DMS79 (cell line): Measurements from ENCODE around the gene ACP1.

ENCODE experiments used
- DNase-seq: peaks from one replicate; lab custom pipeline; 2025; lab: John Stamatoyannopoulos, UW

Gene ACP1

DNA sequence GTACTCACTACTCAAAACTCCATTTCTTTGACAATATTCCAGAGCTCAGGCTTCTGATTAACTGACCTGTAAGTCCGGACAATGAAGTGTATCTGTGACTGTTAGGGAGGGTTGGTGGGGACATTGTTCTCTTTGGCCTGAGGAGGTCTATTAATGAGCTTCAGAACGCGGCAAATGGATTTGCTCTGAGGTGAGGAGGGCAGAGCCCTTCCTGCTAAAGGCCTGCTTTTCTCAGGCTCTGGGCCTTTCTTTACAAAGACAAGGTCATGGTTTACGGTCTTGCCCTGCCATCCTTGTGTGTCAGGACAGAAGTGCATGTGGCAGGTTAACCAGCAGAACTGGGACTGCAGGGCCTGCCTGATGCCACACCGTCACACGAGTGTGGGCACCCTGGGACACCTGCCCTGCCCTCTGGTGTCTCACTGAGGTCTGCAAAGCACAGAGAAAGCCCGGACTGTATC is 15.9 kb downstream of the ACP1 start:
- no peak for DNase-seq

DNA sequence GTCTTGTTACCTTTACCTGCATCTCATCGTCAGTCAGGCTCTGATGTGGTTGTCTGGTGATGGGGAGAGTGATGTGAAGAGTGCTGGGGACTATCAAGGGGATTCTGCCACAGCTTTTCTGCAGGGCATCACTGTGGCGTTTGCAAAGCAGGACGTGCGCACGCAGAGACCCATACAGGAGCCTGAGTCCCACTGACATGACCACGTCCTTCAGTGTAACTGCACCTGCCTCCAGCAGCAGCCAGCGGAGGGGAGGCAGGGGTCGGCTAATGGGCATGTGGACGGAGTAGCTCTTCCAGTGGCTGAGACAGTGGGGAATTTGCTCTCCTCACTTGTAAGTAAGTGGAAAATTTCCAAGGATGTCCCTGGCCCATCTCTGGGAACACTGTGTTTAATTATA is 16.6 kb downstream of the ACP1 start:
- DNase-seq = no peak

DNA sequence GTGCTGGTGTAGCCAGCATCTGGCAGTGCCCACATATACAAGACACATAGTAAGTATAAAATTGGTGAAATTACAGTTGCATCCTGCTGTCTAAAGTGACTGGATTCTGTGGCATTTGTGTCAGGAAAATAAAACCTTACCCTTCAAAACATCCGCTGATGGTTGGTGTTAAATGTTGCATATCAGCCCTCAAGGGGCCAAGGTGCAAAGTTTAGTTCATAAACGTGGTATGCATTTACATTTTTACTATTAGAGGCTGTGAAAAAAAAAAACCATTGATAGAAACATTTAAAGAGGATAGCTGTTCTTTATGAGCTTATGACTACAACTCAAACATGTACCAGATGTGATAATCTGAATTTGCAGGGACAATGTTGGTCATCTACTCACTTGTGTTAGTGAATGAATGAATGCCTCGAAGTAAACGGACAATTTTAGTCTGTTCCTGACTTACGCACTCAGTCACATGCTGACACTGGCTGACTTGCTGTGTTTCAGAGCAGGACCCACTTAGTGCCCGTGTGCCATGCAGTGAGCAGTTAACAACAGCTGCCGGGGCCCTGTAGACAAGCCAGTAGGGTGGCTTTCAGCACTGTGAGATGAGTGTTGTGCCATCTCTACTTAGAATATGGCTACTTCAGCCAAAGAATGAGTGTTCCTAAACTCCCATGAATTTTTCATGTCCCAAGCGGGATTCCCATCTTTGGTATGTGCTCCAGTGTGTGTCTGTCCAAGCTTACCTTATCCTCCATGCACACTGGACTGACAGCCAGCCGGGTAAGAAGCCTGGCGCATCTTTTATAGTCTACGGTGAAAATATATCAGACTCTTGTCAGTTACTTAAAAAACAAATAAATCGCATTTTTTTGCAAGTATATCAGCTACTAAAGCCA is 17.9 kb downstream of the ACP1 start:
- no peak for DNase-seq

DNA sequence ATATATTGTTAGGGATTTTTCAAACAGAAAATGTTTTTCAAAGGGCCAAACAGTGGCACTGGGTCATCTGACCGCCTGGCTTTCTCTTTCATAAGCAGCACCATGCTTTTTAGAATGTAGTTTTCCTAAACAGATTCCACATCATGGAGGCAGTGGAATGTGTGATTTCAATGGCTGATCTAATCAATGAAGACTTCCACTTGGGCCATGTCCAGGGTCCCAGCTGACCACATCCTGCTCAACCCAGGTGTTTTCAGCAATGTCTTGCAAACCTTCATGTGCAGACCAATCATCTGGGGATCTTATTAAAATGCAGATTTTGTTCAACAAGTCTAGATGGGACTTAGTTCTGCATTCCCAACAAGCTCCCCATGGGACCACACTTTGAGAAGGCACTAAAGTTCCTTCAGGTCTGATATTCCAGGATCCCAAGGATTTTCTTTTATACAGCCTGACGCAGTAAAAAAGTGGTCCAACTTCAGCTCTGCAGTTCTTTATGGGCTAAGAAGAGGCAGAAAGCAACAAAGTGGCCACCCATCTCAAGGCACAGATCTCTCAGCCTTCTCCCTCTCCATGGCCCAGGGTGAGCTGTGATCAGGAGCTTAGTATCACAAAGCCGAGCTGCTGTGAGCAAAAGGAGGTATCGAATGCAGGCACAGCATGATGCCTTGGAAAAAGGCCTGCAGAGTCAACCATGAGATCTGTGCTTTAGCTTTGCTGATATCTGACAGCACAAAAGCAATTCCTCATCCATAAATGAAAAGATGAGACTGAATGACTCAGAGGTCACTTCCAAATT is 19.4 kb downstream of the ACP1 start:
- DNase-seq = no peak

DNA sequence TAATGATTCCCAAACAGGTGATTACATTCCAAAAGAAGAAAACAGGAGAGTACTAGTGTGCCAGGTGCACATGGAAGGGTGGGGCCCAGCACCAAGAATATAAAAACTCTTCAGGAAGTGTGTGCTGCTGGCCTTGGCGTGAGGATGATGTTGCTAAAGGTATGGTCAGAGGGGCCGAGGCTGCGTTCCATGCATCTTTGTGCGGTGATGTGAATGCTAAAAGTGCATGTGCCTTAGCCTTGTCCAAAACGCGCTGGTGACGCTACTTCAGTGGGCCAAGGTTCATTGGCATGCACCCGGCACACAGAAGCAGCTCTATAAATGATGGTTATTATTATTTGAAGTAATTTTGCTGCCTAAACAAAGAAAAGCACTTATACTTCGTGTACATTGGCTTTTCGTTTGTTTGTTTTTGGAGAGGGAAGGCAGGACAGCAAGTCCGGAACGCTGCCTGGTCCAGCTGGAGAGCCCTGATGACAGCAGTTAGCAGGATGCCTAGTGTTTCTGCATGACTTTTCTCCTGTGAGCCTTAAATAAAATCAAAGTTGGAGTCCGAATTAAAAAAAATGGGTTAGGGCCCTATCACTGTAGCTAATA is 20.2 kb downstream of the ACP1 start:
- no peak for DNase-seq

DNA sequence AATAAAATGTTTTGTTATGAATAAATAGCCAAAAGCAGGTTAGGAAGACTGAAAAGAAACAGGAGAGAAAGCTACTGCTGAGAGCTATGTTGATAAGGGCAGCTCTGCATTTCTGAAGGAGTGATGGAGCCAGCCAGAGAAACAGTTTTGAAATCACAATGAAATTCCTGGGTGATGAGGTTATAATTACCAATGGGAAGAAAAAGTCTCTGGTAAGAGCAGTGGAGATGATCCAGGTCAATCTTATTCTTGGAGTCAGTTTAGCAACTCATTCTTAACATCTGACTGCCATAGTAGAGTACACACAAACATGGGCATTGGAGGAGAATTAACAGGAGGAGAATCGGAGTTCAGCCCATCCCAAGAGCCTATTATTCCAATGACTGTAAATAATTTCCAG is 20.8 kb downstream of the ACP1 start:
- DNase-seq = no peak

DNA sequence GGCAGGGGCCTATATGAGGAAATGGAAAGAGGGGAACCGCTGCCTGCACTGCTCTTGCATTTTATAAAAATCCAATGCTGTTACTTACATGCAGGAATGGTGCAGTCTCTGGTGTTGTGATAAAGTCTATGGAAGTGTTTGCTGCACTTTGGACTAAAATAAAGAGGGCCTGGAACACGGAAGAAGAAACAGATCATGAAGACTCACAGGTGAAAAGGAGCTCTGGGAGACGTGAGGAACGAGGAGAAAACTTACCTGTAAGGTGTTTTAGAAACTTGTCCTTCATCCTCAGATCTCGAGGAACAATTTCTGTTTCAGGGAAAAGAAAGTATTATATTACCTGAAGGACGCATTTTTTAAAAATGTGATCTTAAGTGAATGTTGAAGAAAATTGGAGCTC is 21.3 kb downstream of the ACP1 start:
- no peak for DNase-seq

DNA sequence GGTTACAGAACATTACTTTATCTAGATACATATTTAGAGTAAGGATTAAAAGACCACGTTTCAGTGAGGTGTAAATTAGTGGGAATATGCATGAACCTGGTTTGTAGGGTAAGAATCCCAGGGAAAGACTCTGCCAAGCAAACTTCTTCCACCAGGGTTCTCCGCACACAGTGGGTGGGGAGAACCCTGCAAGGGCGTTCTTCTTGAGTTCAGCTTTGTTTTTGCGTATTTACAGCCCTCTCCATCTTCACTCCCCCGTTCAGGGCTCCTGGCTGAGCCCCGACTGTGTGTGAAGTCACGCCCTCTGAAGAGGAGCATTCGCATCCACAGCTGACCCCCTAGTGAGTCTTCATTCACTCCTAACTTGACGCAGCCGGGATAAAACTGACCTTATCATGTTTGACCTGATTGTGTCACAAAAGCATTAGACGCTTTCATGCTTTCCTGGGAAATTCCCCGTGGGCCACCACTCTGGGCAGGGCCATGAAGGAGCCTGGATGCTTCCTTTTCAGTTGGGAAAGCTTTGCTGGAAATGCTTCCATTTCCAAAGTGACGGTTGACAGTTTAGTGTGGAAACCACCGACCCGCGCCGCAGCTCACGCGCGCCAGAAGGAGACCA is 22.1 kb downstream of the ACP1 start:
- DNase-seq = no peak

DNA sequence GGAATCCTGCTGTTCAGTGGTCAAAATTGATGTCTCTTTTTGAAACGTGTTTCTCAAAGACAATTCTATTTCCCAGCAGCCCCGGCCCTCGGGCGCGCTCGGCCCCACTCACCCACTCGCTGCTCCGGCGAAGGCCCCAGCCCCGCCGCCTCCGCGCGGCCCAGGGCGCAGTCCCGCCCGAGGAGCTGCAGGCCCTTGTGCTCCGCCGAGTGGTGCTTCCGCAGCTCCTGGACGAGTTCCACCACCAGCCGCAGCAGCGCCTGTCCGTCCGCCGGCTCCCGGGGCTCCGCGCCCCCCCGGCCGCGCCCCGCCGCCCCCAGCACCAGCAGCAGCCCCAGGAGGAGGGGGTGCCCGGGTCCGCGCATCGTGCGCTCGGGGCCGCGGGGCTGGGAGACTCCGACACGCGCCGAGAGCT is 22.7 kb downstream of the ACP1 start:
- peak; percentile 1 for DNase-seq

DNA sequence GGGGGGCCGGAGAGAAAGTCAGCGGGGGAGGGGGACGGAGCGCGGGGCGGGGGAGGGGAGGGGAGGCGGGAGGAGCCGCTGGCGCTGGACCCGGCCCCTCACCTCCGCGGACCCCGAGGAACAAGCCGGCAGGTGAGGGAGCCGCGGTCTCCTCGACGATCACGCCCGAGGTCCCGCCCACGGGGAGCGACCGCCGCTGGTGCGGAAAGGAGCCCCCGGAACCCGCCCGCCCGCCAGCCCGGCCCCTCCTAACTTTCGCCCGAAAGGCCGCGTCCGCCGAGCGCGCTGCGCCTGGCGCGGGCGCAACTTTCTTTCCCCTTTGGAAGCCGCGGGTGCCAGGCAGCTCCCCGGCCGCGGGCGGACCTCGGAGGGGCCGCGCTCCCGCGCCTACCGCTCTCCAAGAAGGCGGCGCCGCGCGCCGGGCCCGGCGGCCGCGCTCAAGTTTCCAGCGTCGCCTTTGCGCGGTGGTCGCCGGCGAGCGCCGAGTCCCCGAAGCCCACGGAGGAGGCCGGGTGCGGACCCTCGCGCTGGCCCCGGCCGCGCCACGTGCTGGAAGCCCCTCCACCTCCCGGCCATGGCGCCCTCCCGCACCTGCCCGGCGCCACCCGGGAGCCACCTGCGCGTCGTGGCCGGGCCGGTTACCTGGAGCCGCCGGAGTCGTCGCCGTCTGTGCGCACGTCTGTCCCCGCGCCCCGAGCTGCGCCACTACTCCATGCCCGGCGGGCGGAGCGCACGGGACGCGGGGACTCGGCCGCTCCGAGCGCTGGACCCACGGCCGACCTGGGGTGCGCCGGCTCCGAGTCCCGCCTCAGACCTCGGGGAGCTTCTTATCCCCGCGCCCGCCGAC is 23.4 kb downstream of the ACP1 start, which contains the start of gene ALKAL2:
Gene ALKAL2 (minus strand): TSS at position 181 of the 847 bp plus-strand sequence. CDS start 256 bp downstream, outside the sequence.
- no peak for DNase-seq

DNA sequence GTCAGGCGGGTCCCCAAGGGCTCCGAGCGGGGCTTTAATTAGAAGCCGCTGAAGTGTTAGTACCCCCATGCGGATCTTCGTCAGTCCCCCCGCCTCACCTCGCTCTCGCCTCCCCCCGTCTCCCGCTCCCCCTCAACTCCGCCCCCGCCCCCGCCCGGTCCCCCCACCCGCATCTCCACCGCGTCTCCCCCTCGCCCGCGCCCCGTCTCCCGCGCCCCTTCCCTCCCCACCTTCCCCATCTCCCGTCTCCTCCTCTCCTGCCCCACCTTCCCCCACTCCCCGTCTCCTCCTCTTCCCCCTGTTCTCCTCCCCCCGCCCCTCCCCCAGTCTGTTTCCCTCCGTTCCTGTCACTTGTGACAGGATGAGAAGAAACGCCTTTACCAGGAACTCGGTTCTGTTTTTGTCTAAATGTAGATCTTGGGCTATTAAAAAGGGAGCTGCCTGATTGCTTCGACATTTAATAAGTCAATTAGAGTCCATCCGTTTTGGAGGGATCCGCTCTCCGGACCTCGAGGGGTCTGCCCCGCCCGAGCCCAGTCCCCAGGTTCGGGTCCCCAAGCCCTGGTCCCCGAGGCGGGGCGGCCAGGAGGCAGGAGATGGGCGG is 24.1 kb downstream of the ACP1 start:
- DNase-seq = peak; percentile 1

DNA sequence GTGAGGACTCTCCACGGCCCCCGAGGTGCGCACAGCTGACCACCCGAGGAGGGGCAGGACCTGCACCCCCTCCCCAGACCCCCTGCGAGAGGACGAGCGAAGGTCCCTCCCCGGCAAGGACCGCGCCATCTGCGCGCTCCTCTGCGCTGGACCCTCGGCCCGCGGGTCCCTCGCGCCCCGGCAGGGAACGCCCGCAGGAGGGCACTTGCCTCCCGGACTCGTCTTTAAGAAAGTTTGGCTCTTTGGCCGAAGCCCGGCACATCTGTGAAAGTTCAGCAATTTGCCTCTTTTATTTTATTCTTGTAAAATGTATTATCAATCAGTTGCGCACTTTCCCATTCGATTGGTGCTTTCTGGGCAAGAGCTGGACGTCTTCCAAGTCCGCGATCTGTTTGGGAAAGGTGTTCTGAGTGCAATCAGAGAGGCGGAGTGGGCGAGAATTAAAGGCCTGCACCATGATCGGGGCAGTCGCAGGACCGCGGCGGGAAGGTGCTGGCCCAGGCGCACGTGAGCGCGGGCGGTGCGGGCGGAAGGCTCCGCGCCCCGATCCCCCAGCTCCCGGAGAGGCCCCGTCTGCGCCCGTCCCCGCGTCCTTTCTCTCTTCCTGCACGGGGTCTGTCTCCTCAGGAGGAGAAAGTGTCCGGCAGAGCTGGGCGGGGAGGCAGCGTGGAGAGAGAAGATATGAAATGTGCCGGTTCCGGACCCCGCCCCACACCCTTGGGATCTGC is 24.8 kb downstream of the ACP1 start:
- DNase-seq = peak; percentile 20

DNA sequence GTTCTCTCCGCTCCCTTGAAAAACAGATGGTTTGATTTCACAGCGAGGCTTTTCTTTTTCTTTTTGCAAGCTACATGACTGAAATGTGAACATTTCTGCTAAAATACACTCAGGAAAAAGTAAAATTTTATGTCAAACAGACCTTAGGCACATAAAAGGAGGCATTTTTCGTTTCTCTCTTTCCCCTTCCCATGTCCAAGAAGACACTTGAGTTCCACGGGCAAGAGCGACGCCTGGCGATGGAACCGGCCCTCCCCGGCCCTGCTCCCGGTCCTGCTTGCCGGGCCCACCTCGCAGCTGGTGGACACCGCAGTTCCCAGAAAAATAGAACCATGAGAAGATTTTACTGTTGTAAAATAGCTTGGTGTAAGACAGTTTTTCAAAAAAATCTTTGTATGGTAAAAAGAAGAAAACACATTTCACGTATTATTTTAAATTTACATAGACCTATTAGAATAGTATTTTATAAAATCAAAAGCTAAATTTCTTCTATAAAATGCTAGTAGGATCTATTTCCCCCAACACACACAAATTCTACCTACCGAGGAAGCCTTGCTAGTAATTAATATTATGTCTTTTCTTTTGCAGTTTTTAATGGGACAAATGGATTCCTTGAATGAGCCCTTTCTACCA is 25.5 kb downstream of the ACP1 start:
- peak; percentile 28 for DNase-seq

DNA sequence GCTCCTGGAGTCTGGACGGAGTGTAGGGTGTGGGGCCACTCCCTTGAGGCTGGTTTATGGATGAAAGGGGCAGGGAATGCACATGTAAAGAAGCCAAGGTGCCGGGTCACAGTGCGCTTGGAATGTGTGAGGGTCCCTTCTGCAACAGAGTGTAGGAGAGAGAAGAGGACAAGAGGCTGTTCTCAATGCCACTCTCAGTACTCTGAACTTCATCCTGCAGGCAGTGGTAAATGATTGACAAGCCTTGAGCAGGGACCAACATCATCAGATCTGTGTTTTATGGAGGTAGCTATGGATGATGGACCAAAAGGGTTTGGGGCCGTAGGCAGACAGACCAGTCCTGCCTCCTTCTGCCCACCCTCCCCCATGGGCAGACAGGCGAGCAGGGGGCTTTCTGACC is 30.3 kb downstream of the ACP1 start:
- no peak for DNase-seq

DNA sequence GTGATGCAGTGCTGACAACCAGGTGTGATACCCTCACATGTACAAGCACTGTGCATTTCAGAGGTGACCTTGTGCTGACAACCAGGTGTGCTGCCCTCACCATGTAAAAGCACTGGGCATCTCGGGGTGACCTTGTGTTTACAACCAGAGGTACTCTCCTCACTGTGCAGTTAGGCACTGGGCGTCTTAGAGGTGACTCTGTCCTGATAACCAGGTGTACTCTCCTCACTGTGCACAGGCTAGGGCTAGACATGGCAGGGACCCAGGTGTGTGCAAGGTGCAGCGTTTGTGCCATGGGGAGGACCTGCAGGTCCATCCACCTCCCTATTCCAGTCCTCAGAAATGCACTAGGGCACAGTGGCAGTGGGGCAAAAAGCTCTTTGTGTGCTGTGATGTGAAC is 31.6 kb downstream of the ACP1 start:
- DNase-seq = no peak

DNA sequence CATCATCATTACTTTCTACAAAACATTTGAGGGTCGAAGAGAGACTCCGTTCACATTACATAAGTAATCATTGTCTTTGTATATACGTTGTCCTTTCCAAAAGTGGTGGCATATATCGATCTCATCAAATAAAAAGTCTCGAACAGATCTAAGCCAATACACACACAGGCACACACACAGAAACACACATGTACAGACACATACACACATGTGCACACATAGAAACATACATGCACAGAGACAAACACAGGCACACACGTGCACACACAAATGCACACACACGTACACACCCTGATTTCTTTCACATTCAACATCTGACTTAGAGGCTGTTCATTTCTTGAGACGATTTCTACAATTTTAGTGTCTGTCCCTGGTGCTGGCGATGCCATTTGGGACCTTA is 40.6 kb downstream of the ACP1 start:
- no peak for DNase-seq

DNA sequence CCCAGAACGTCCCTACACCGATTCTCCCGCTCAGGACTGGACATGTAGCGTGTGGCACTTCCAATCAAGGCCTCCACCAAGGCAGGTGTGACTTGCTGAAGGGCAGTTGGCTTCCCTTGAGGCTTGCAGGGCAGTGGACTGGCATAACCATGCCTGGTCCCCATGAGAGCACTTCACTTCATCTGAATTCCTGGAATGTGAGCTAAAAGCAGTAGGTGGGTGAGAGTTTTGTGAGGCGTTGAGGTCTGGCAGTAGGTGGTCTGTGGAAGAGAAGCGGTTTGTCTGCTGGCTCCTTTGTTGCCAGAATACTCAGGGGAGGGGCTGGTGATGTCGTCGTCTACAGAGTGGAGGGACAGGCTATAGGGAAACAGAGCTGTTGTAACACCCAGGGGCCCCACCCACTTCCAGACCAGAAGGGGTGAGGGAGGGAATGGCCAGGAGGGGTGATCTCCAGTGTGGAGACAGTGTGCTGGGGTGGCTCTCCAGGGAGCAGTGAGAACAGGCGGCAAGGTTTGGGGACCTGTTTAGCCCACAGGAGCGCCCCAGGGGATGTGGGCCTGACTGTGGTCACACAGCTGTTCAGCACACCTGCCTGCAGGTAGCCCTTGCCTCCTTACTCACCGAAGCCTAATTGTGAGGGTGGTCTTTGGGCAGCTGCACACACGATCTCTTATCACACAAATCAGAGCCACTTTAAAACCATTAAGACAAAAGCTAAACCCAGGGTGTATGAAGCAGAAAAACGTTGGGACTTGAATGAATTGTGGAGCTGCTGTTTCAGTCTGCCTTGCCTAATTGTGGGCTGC is 44.6 kb downstream of the ACP1 start:
- peak; percentile 49 for DNase-seq

DNA sequence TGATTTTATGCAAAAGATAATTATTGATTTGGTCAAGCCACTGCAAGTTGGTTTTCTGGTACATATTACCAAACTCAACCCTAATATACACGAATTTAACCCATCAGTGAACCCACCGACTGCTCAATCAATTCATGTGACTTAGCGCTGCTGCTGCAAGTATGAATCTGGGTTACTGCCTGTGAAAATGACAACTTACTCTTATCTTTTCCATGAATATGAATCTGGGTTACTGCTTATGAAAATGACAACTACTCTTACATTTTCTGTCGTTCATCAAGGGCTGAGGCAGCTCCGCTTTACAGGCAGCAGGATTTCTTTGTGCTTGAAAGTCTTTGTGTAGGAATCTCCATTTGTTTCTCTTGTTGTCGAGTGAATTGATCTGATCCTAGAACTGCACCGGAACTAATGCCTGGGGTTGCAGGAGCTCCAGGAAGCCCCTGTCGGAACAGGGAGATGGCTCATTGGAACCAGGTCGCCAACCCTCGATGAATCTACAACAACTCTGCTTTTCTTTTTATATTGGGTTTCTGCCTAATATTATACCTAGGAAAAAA is 45.3 kb downstream of the ACP1 start:
- DNase-seq = no peak
